Lung (tissue), 12 donors: ENCODE results near the gene HOXA6. TPM values are rescaled to one million over a fixed set of nuclear protein-coding genes. Genes with fewer than 3 reads are reported as not detected.

ENCODE experiments used
- ATAC-seq: fragments of 200-7000 bp; cut with Tn5 transposase; one replicate; pipeline ENCODE4 v1.9.1; 2020; ENCODE audit warnings: moderate number of reproducible peaks; ENCODE audit not compliant: insufficient read depth, low FRiP score
- DNase-seq, 3 donors: peaks; one replicate each; pipeline ENCODE4 v3.0.0-alpha.2; 2013 to 2017
- H3K27ac ChIP-seq, 2 donors: one replicate each; pipeline ENCODE4 v1.5.1; 2013; ENCODE audit warnings: mild to moderate bottlenecking in 2 of 2, moderate library complexity in 2 of 2, control low read depth in 1 of 2, inconsistent platforms in 1 of 2, low read depth in 1 of 2, low read length in 1 of 2
- H3K27me3 ChIP-seq, 3 donors: one replicate each; pipeline ENCODE4 v1.5.1; 2013; ENCODE audit warnings: low read length in 2 of 3; ENCODE audit not compliant: control insufficient read depth in 3 of 3, insufficient read depth in 3 of 3
- H3K36me3 ChIP-seq, 4 donors: one replicate each; pipeline ENCODE4 v1.5.1; 2013; ENCODE audit warnings: low read length in 4 of 4, mild to moderate bottlenecking in 1 of 4, moderate library complexity in 1 of 4; ENCODE audit not compliant: control insufficient read depth in 4 of 4, insufficient read depth in 4 of 4
- H3K4me1 ChIP-seq, 5 donors: one replicate each; pipeline ENCODE4 v1.5.1; 2013; ENCODE audit warnings: low read length in 5 of 5, mild to moderate bottlenecking in 2 of 5, moderate library complexity in 1 of 5; ENCODE audit not compliant: control insufficient read depth in 5 of 5, insufficient read depth in 5 of 5
- H3K4me3 ChIP-seq: one replicate; pipeline ENCODE4 v1.5.1; 2013; ENCODE audit warnings: mild to moderate bottlenecking, control low read depth, moderate library complexity
- H3K9ac ChIP-seq, 2 donors: one replicate each; pipeline ENCODE4 v1.5.1; 2013; ENCODE audit warnings: low read length in 2 of 2, control low read depth in 1 of 2; ENCODE audit not compliant: insufficient read depth in 1 of 2
- H3K9me3 ChIP-seq, 4 donors: one replicate each; pipeline ENCODE4 v1.5.1; 2013; ENCODE audit warnings: low read length in 3 of 4, mild to moderate bottlenecking in 1 of 4, moderate library complexity in 1 of 4; ENCODE audit not compliant: control insufficient read depth in 4 of 4, insufficient read depth in 3 of 4
- CTCF ChIP-seq: IDR thresholded peaks from 2 replicates; pipeline ENCODE4 v1.5.1; 2012; ENCODE audit warnings: mild to moderate bottlenecking; ENCODE audit errors: control extremely low read depth, extremely low read depth
- WGBS, 2 donors: extraction: QIAGEN DNeasy Blood & Tissue Kit; methylation state at CpG; one replicate each; pipeline ENCODE4 v1.1.7; 2013; 5-methylcytosine and 5-hydroxymethylcytosine counted together
- polyA plus RNA-seq, 2 donors: library from polyadenylated mRNA; stranded (reverse); fragments of 200-250 nt; gene quantifications; one replicate each; pipeline ENCODE4 v1.2.1, GENCODE V29; 2013
- total RNA-seq, 2 donors: library from RNA; depleted of rRNA in 1 of 2; stranded (reverse); fragments of >200 nt in 1 of 2; gene quantifications; one replicate each; pipeline ENCODE4 v1.2.1, GENCODE V29; 2014 to 2021
- donor health status: control.
- donor health status: control.
- donor health status: Bipolar disorder and iron deficiency.
- donor health status: healthy.
- donor health status: DM: yes; HTN: yes; CAD: no.

Gene HOXA6
- total and polyA plus RNA-seq, 4 donors: 0.49 to 7.7 (median 2.8) TPM

DNA sequence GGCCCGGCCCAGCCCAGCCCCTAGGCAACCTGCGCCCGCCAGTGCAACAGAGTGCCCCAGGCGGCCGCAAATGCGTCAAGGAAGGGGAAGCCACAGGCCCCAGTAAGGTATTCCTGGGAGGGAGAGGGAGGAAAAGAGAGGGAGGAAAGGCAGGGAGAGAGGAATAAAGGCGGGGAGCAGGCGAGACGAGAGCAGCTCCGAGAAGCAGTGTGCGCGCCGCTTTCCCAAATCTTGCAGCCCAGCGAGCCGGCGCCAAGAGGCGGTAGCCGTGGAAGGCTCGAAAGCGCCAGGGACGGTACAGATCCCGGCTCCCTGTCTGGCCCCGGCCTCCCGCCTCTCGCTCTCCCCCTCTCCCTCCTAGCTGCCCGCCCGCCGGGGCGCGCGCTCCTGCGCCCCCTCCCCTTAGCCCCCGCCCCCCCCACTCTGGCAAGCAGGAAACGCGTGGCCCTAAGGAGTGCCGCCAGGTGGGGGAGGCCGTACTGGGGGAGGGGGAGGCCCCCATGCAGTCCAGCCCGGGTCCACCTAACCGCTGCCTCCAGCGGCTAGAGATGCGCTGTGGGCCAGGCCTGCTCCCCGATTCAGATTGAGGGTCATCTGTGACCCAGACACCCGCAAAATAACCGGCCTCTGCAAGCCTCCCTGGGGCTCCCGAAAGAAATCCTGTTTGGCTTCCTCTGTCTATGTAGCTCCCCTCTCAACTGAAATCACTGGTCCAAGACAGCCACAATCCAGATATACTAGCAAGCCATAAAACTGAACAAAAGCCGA lies 22.3 kb upstream of the HOXA6 start:
- peak overlapping the region in 1 of 2 donors; percentile 23 for H3K9ac ChIP-seq
- peaks cover 16 to 91% (median 82%) of the 10 kb centered on the region in 3 donors for H3K27me3 ChIP-seq
- 3 to 7% methylated on average over 23 to 46 of the region's 46 CpGs for WGBS, 2 donors
- H3K4me1 ChIP-seq: peaks cover 0 to 30% (median 7%) of the 10 kb centered on the region in 5 donors
- no peaks in the 10 kb centered on the region for H3K36me3 ChIP-seq
- peaks cover 0 to 15% (median 0%) of the 10 kb centered on the region in 4 donors for H3K9me3 ChIP-seq
- DNase-seq (peak in 1 of 3 donors; percentile 36), ATAC-seq (no peak)
- no peak for TF ChIP-seq CTCF
- H3K4me3 ChIP-seq: no peak overlapping the region
- H3K27ac ChIP-seq: no peak overlapping the region

GRCh38 chr7:27168265-27168947 lies 20.8 kb upstream of the HOXA6 start:
- peaks cover 0 to 30% (median 5%) of the 10 kb centered on the region in 5 donors for H3K4me1 ChIP-seq
- 15 to 40% methylated on average over 25 of the region's 25 CpGs for WGBS, 2 donors
- no peaks in the 10 kb centered on the region for H3K36me3 ChIP-seq

GRCh38 chr7:27167916-27168264 lies 20.3 kb upstream of the HOXA6 start:
- H3K27me3 ChIP-seq: peaks cover 8 to 98% (median 92%) of the 10 kb centered on the region in 3 donors
- no peak overlapping the region for H3K4me3 ChIP-seq
- H3K4me1 ChIP-seq: peaks cover 0 to 25% (median 5%) of the 10 kb centered on the region in 5 donors
- 15 to 44% methylated on average over 4 of the region's 4 CpGs for WGBS, 2 donors
- peaks cover 0 to 8% (median 0%) of the 10 kb centered on the region in 4 donors for H3K9me3 ChIP-seq
- no peak for TF ChIP-seq CTCF
- DNase-seq (peak in 1 of 3 donors; percentile 29), ATAC-seq (no peak)
- H3K27ac ChIP-seq: no peak overlapping the region
- no peaks in the 10 kb centered on the region for H3K36me3 ChIP-seq
- H3K9ac ChIP-seq: no peak overlapping the region

More at GRCh38 chr7:27168265-27168947, 20.8 kb upstream of the HOXA6 start:
- Histone ChIP-seq H3K9ac (no peak overlapping the region), H3K9me3 (peaks cover 0 to 12% (median 0%) of the 10 kb centered on the region in 4 donors), H3K4me3 (no peak overlapping the region), H3K27me3 (peaks cover 8 to 97% (median 91%) of the 10 kb centered on the region in 3 donors), H3K27ac (no peak overlapping the region)
- no peak for ATAC-seq
- TF ChIP-seq CTCF: no peak
- peak in 1 of 3 donors; percentile 45 for DNase-seq
